VCaP (cell line): ENCODE data around the gene PQBP1.

Experiments used
- H3K27ac ChIP-seq: fragments of 450-650 bp; 2 replicates; pipeline ENCODE4 v1.5.1; 2017
- TF ChIP-seq, protein P1 (sequence below): fragments of 450-650 bp; conservative IDR thresholded peaks from 2 replicates; pipeline ENCODE4 v1.5.1; 2017; ENCODE audit warnings: mild to moderate bottlenecking, moderate library complexity

The PQBP1 gene

DNA sequence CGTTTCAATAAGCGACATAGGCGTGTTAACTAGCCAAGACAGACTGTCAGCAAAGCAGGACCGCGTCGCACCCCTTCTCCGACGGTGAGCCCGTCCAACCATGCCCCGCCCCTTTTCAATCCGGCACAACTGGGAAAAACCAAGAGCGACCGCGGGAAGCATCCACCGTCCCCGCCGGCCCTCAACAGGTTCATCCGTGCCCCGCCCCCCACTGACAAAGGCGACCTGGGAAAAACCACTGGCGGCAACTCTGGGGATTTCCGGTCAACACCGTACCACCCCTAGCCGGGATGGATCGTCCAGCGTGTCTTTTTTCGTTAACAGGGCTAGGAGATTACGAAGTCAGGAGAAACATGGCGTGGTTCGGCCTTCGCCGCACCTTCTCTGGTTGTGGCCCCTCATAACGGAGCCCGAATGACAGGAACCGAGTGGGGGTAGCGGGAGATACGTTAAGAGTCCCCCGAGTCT, 539 bp upstream of the PQBP1 start:
- H3K27ac ChIP-seq, result peak overlapping the region; percentile 74
- TF ChIP-seq, protein P1, sequence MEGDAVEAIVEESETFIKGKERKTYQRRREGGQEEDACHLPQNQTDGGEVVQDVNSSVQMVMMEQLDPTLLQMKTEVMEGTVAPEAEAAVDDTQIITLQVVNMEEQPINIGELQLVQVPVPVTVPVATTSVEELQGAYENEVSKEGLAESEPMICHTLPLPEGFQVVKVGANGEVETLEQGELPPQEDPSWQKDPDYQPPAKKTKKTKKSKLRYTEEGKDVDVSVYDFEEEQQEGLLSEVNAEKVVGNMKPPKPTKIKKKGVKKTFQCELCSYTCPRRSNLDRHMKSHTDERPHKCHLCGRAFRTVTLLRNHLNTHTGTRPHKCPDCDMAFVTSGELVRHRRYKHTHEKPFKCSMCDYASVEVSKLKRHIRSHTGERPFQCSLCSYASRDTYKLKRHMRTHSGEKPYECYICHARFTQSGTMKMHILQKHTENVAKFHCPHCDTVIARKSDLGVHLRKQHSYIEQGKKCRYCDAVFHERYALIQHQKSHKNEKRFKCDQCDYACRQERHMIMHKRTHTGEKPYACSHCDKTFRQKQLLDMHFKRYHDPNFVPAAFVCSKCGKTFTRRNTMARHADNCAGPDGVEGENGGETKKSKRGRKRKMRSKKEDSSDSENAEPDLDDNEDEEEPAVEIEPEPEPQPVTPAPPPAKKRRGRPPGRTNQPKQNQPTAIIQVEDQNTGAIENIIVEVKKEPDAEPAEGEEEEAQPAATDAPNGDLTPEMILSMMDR, result no peak

DNA sequence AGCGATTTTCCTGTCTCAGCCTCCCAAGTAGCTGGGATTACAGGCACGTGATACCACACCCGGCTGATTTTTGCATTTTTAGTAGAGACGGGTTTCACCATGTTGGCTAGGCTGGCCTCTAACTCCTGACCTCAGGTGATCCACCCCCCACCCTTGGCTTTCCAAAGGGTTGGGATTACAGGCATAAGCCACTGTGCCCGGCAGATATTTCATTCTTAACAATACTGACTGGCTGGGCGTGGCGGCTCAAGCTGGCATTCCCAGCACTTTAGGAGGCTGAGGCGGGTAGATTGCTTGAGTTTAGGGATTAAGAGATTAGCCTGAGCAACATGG, 1.3 kb downstream of the PQBP1 start:
- H3K27ac ChIP-seq, result peak overlapping the region; percentile 74; the same call in 1 of the 2 replicates
- TF ChIP-seq, protein P1, result no peak

DNA sequence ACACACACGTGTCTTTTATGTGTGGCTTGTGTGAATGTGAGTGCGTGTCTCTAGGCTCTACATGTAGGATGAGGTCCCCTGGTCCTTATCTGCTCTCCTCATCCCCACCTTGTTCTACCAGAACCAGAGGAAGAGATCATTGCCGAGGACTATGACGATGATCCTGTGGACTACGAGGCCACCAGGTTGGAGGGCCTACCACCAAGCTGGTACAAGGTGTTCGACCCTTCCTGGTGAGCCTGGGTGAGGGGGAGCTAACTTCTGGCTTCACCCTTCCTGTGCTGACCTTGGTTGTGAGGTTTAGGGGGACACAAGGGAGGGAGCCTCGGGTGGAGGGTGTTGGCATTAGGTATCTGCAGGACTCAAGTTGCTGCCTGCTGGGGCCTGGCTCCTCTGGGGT, 3.3 kb downstream of the PQBP1 start:
- TF ChIP-seq, protein P1, result no peak
- H3K27ac ChIP-seq, result no peak overlapping the region

DNA sequence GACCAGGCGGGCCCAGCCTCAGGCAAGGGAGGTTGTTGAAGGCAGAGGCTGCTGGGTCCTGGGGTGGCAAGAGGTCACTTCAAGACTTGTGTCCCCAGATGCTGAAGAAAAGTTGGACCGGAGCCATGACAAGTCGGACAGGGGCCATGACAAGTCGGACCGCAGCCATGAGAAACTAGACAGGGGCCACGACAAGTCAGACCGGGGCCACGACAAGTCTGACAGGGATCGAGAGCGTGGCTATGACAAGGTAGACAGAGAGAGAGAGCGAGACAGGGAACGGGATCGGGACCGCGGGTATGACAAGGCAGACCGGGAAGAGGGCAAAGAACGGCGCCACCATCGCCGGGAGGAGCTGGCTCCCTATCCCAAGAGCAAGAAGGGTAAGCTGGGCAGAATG, 4.4 kb downstream of the PQBP1 start:
- no peak overlapping the region for H3K27ac ChIP-seq
- TF ChIP-seq, protein P1, result no peak

DNA sequence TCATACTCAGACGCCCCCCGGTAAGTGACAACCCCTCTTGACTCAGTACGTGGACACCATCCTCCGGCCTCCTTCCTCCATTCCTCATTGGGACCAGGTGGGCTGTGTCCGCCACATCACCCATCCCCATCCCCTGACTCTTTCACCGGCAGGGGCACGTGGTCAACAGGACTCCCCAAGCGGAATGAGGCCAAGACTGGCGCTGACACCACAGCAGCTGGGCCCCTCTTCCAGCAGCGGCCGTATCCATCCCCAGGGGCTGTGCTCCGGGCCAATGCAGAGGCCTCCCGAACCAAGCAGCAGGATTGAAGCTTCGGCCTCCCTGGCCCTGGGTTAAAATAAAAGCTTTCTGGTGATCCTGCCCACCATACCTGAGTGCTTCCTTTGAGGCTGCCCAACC, 5.0 kb downstream of the PQBP1 start:
- no peak overlapping the region for H3K27ac ChIP-seq
- TF ChIP-seq, protein P1, result no peak

DNA sequence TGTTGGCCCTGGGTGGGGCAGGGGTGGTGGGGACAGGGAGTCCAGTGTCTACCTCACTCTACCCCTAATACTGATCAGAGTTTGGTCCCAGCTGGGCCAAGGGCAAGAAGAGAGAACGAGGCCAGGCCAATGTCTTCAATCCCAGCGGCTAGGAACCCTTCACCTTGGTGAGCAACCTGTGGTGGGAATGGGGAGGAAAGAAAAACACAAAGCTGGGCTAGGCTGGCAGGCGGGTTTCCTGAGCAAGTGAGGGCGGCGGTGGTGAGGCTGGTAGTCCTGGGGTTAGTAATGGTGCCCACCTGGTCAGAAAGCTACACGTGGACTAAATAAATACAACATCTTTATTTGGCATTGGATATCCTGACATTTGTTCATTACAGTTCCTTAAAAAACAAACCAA, 5.6 kb downstream of the PQBP1 start:
- TF ChIP-seq, protein P1, result no peak

DNA sequence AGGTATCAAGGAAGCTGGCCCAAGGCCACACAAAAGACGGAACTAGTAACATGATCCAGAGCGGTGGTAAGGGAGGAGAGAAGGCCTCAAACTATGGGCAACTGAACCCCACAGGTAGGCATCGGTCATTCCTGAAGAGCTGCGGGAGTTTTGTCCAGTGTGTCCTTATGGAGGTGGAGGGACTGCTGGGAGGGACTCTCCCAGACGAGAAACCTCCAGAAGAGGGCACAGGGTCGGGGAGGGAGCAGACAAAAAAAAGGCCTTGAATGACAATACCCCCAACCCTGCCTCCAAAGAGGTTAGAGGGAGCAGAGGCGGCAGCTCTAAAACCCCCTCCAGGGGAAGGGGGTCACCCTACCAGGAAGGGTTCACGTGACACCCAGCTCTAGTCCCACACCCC, 6.5 kb downstream of the PQBP1 start:
- H3K27ac ChIP-seq, result no peak overlapping the region
- TF ChIP-seq, protein P1, result no peak

More for the DNA sequence above, 5.6 kb downstream of the PQBP1 start:
- no peak overlapping the region for H3K27ac ChIP-seq

DNA sequence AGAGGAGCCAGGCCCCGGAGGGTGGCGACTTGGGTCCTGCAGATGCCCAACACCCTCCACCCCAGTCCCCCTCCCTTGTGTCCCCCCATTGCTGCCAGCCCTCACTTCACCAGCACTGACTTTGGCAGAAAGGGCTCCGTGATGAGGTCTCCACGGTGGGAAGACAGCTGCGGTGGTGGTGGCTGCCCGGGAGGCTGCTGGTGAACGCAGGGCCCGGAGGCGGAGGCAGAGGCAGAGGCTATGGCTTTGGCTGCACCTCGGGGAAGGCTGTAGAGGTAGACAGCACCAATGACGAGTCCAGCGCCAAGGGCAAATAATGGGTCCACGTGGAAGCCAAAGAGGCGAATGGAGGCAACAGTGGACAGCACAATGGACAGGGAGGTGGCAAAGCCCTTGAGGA, 6.9 kb downstream of the PQBP1 start:
- TF ChIP-seq, protein P1, result no peak
- no peak overlapping the region for H3K27ac ChIP-seq
